ENCODE results near the gene BRSK1. TPM values are rescaled to one million over a fixed set of nuclear protein-coding genes. Genes with fewer than 3 reads are reported as not detected.

BRSK1 gene
- total and polyA plus RNA-seq, 2 donors from 2014 or later, result 1.4 to 6.5 TPM

DNA sequence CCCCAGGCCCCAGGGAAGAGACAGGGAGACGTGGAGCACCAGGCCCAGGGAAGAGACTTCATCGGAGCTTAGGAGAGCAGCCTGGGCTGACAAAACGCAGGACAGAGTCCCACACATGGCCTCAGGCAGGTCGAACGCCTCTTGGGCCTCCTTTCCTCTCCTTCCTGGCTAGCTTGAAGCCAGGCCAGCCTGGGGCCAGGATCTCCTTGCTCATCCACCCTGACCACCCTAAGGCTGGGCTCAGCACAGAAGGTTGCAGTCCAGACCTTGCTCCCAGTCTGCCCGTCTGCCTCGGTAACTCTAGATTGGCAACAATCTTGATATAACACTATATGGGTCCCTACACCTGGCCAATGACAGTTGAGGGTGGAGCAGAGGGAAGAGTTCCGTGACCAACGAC lies 35.1 kb upstream of the BRSK1 start:
- TF ChIP-seq, protein P1, sequence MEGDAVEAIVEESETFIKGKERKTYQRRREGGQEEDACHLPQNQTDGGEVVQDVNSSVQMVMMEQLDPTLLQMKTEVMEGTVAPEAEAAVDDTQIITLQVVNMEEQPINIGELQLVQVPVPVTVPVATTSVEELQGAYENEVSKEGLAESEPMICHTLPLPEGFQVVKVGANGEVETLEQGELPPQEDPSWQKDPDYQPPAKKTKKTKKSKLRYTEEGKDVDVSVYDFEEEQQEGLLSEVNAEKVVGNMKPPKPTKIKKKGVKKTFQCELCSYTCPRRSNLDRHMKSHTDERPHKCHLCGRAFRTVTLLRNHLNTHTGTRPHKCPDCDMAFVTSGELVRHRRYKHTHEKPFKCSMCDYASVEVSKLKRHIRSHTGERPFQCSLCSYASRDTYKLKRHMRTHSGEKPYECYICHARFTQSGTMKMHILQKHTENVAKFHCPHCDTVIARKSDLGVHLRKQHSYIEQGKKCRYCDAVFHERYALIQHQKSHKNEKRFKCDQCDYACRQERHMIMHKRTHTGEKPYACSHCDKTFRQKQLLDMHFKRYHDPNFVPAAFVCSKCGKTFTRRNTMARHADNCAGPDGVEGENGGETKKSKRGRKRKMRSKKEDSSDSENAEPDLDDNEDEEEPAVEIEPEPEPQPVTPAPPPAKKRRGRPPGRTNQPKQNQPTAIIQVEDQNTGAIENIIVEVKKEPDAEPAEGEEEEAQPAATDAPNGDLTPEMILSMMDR (IDR thresholded peaks at IDR 0.05; ENCODE audit: borderline replicate concordance, extremely low read depth, insufficient read depth), result no peak
- H3K9ac ChIP-seq (ENCODE audit: low read length in 3 of 3), result no peak overlapping the region
- no peak overlapping the region for H3K27ac ChIP-seq (ENCODE audit: low read depth in 2 of 2, low read length in 2 of 2)
- DNase-seq (no peak), FAIRE-seq (no peak)
- no peaks in the 10 kb centered on the region for H3K27me3 ChIP-seq (ENCODE audit: control insufficient read depth, insufficient read depth, low read length)
- intact Hi-C loops (cut with DNase I), result no loop called here
- no peak overlapping the region for H3K4me3 ChIP-seq (ENCODE audit: low read length in 3 of 3)
- peaks cover 0 to 18% (median 18%) of the 10 kb centered on the region in 3 donors for H3K36me3 ChIP-seq (ENCODE audit: control insufficient read depth in 2 of 3, insufficient read depth in 3 of 3, low read length in 3 of 3)
- no peaks in the 10 kb centered on the region for H3K9me3 ChIP-seq (ENCODE audit: control insufficient read depth in 2 of 3, insufficient read depth in 1 of 3, low read length in 3 of 3)
- peaks cover 0 to 4% (median 0%) of the 10 kb centered on the region in 3 donors for H3K4me1 ChIP-seq (ENCODE audit: control insufficient read depth in 2 of 3, insufficient read depth in 2 of 3, low read depth in 1 of 3, low read length in 3 of 3)

DNA sequence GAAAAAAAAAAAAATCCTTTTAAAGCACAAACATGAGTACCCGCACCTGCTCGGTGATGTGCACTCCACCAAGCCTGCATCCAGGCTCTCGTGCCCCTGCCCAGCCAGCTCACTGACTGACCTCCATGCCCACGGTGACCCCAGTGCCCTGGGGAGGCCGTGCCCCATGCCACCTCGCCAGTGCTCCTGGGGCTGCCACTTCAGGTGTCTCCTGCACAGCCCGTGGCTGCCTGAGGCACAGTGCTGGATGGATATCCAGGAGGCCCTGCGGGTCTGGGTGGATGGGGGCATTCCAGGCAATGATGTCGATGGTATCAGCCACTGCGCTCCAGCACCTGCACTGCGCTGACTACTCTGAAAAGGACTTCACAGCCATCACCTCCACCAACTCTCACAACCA lies 34.0 kb upstream of the BRSK1 start:
- no peak overlapping the region for H3K4me3 ChIP-seq (ENCODE audit: low read length in 3 of 3)
- DNase-seq (no peak), FAIRE-seq (no peak)
- intact Hi-C loops (cut with DNase I), result no loop called here
- no peak overlapping the region for H3K27ac ChIP-seq (ENCODE audit: low read depth in 2 of 2, low read length in 2 of 2)
- peaks cover 0 to 6% (median 0%) of the 10 kb centered on the region in 3 donors for H3K4me1 ChIP-seq (ENCODE audit: control insufficient read depth in 2 of 3, insufficient read depth in 2 of 3, low read depth in 1 of 3, low read length in 3 of 3)
- H3K27me3 ChIP-seq (ENCODE audit: control insufficient read depth, insufficient read depth, low read length), result no peaks in the 10 kb centered on the region
- TF ChIP-seq, protein P1 (IDR thresholded peaks at IDR 0.05; ENCODE audit: borderline replicate concordance, extremely low read depth, insufficient read depth), result no peak
- no peaks in the 10 kb centered on the region for H3K9me3 ChIP-seq (ENCODE audit: control insufficient read depth in 2 of 3, insufficient read depth in 1 of 3, low read length in 3 of 3)
- H3K9ac ChIP-seq (ENCODE audit: low read length in 3 of 3), result no peak overlapping the region
- H3K36me3 ChIP-seq (ENCODE audit: control insufficient read depth in 2 of 3, insufficient read depth in 3 of 3, low read length in 3 of 3), result peaks cover 0 to 10% (median 8%) of the 10 kb centered on the region in 3 donors

DNA sequence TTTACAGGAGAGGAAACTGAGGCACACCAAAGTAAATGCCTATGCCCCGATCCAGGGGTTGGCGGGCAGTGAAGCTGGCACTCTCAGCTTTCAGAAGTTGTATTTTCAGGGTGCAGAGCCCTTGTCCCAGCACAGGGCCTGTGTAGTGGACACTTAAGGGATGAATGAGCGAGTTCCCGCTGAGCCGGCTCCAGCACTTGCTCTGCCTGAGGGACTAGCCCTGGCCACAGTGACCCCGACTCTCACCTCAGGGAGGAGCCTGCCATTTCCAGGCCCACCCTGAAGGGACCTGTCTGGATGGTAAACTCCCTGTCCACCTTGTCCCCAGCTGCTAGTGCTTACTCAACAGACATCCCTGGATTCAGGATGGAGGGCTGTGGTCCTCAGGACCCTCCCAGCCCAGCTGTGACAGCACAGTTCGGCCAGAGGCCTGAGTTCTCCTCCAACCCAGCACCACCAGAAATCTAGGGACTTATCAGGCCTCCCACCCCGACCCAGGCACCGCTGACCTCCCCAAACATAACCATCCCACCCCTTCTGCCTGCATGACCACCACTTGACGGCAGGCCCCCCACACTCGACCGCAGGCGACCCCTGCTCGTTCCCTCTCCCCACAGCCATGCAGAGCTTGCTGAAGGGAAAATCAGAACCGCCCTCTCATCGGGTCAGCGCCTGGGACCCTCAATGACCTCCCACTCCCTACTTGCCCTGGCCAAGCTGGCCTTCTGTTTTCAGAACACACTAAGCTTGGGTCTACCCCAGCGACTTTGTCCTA lies 33.3 kb upstream of the BRSK1 start:
- H3K4me3 ChIP-seq (ENCODE audit: low read length in 3 of 3), result no peak overlapping the region
- H3K36me3 ChIP-seq (ENCODE audit: control insufficient read depth in 2 of 3, insufficient read depth in 3 of 3, low read length in 3 of 3), result peaks cover 0 to 5% (median 5%) of the 10 kb centered on the region in 3 donors
- intact Hi-C loops (cut with DNase I), result no loop called here
- FAIRE-seq (no peak), DNase-seq (no peak)
- no peaks in the 10 kb centered on the region for H3K9me3 ChIP-seq (ENCODE audit: control insufficient read depth in 2 of 3, insufficient read depth in 1 of 3, low read length in 3 of 3)
- H3K27me3 ChIP-seq (ENCODE audit: control insufficient read depth, insufficient read depth, low read length), result no peaks in the 10 kb centered on the region
- H3K27ac ChIP-seq (ENCODE audit: low read depth in 2 of 2, low read length in 2 of 2), result no peak overlapping the region
- TF ChIP-seq, protein P1 (IDR thresholded peaks at IDR 0.05; ENCODE audit: borderline replicate concordance, extremely low read depth, insufficient read depth), result no peak
- H3K9ac ChIP-seq (ENCODE audit: low read length in 3 of 3), result no peak overlapping the region
- peaks cover 0 to 12% (median 4%) of the 10 kb centered on the region in 3 donors for H3K4me1 ChIP-seq (ENCODE audit: control insufficient read depth in 2 of 3, insufficient read depth in 2 of 3, low read depth in 1 of 3, low read length in 3 of 3)
